ENCODE results near the gene RAB39B.
"Not testable (repeated sequence)": the region's sequence is repeated elsewhere in the genome, so short reads cannot be mapped to it uniquely, and the experiment has no call there.

Gene RAB39B

GRCh38 chrX:155263854-155264628 is at the start of gene RAB39B:
Gene RAB39B (minus strand): TSS chrX:155264491. CDS start chrX:155264288, 203 bp downstream.
- Mint-ChIP-seq H3K4me3 (peak within 1 kb of the TSS; percentile 93), H3K27me3 (no peaks in the 10 kb centered on the region), H3K4me1 (peaks cover 33% of the 10 kb centered on the region), H3K27ac (peak within 1 kb of the TSS; percentile 93), H3K36me3 (peaks cover 6% of the 10 kb centered on the region), H3K9me3 (no peaks in the 10 kb centered on the region)

DNA sequence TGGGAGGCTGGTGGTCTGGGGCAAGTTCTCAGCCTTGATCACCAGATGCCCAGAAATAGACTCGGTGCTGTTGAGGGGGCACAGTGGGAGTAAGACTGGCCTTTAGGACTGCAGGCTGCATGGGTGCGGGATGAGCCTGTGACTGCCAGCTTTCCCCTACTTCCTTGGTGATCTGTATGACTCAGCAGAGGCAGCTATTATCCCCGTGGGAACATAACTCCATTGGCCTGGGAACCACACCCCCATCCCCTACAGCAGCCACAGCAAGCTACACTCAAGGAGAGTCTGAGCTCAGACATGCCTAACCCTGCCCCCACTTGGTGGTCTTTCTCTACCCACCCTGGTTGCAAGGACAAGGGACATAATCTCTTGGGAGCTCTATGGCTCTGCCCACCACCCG is 49.5 kb upstream of the RAB39B start:
- H3K4me1 Mint-ChIP-seq = no peaks in the 10 kb centered on the region
- H3K9me3 Mint-ChIP-seq = no peaks in the 10 kb centered on the region
- H3K27ac Mint-ChIP-seq = no peak overlapping the region
- H3K36me3 Mint-ChIP-seq = no peaks in the 10 kb centered on the region
- peaks cover 1% of the 10 kb centered on the region for H3K27me3 Mint-ChIP-seq
- H3K4me3 Mint-ChIP-seq = no peak overlapping the region

GRCh38 chrX:155293771-155294170 is 29.5 kb upstream of the RAB39B start:
- Mint-ChIP-seq H3K9me3 (no peaks in the 10 kb centered on the region), H3K36me3 (no peaks in the 10 kb centered on the region), H3K4me1 (no peaks in the 10 kb centered on the region), H3K27me3 (no peaks in the 10 kb centered on the region), H3K4me3 (no peak overlapping the region), H3K27ac (no peak overlapping the region)

GRCh38 chrX:155279873-155280272 is 15.6 kb upstream of the RAB39B start:
- Mint-ChIP-seq H3K27me3 (no peaks in the 10 kb centered on the region), H3K4me3 (no peak overlapping the region), H3K36me3 (no peaks in the 10 kb centered on the region), H3K4me1 (peaks cover 7% of the 10 kb centered on the region), H3K27ac (no peak overlapping the region), H3K9me3 (no peaks in the 10 kb centered on the region)

DNA sequence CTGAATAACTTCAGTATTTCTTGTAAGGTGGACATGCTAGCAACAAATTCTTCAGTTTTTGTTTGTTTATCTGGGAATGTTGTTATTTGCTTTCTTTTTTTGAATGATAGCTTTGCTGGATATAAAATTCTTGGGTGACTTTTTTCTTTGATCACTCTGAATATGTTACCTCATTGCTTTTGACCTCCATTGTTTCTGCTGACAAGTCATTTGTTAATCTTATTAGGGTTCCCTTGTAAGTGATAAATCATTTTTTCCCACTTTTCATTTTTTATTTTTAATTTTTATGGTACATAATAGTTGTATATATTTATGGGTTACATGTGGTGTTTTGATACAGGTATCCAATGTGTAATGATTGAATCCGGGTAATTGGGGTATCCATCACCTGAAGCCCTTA is 6.7 kb upstream of the RAB39B start:
- Mint-ChIP-seq H3K27me3 (no peaks in the 10 kb centered on the region), H3K4me1 (no peaks in the 10 kb centered on the region), H3K9me3 (no peaks in the 10 kb centered on the region), H3K36me3 (no peaks in the 10 kb centered on the region), H3K4me3 (no peak overlapping the region), H3K27ac (no peak overlapping the region)

DNA sequence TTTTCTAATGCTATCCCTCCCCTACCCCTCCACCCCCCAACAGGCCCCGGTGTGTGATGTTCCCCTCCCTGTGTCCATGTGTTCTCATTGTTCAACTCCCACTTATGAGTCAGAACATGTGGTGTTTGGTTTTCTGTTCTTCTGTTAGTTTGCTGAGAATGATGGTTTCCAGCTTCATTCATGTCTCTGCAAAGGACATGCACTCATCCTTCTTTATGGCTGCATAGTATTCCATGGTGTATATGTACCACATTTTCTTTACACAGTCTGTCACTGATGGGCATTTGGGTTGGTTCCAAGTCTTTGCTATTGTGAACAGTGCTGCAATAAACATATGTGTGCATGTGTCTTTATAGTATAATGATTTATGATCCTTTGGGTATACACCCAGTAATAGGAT is 3.7 kb upstream of the RAB39B start:
- not testable (repeated sequence) for H3K9me3 Mint-ChIP-seq, H3K27me3 Mint-ChIP-seq, H3K4me3 Mint-ChIP-seq, H3K36me3 Mint-ChIP-seq
- Mint-ChIP-seq H3K27ac (peak overlapping the region; percentile 51), H3K4me1 (peaks cover 12% of the 10 kb centered on the region)

DNA sequence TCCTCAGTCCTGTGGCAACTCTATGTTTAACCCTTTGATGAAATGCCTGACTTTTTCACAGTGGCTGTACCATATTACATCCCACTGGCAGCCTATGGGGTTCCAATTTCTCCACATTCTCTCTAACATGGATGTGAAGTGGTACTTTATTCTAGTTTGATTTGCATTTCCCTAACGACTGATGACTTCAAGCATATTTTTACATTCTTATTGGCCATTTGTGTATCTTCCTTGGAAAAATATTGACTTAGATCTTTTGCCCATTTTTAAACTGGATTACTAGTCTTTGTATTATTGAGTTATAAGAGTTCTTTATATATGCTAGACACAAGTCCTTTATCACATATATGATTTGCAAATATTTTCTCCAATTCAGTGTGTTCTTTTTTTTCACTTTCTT is 2.1 kb upstream of the RAB39B start:
- Mint-ChIP-seq H3K9me3 (no peaks in the 10 kb centered on the region), H3K27me3 (no peaks in the 10 kb centered on the region), H3K27ac (no peak overlapping the region), H3K36me3 (no peaks in the 10 kb centered on the region), H3K4me1 (peaks cover 21% of the 10 kb centered on the region), H3K4me3 (no peak overlapping the region)

GRCh38 chrX:155262970-155263754 is 1.1 kb downstream of the RAB39B start:
- H3K9me3 Mint-ChIP-seq = no peaks in the 10 kb centered on the region
- H3K27me3 Mint-ChIP-seq = no peaks in the 10 kb centered on the region
- H3K36me3 Mint-ChIP-seq = peaks cover 6% of the 10 kb centered on the region
- peak overlapping the region; percentile 93 for H3K4me3 Mint-ChIP-seq
- peaks cover 33% of the 10 kb centered on the region for H3K4me1 Mint-ChIP-seq
- peak overlapping the region; percentile 93 for H3K27ac Mint-ChIP-seq

DNA sequence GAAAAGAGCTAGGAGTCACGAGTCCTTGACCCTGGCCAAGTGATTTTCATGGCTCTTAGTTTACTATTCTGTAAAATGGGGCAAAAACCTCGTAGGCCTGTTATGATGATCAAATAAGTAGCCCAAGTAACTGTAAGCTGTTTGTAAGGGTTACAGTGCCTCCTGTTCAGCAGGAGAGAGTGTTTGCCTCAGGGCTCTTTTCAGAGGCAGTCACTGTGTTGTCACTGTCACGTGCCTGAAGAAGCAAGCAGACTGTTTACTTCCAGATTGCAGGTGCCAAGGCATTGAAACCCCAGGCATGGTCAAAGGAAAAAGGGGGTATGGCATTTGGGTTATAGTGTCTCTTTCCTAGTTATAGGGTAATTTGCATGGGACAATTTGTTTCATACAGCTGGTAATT is 4.5 kb downstream of the RAB39B start:
- Mint-ChIP-seq H3K4me1 (peaks cover 41% of the 10 kb centered on the region), H3K4me3 (no peak overlapping the region), H3K9me3 (no peaks in the 10 kb centered on the region), H3K27ac (no peak overlapping the region), H3K27me3 (no peaks in the 10 kb centered on the region), H3K36me3 (peaks cover 10% of the 10 kb centered on the region)

DNA sequence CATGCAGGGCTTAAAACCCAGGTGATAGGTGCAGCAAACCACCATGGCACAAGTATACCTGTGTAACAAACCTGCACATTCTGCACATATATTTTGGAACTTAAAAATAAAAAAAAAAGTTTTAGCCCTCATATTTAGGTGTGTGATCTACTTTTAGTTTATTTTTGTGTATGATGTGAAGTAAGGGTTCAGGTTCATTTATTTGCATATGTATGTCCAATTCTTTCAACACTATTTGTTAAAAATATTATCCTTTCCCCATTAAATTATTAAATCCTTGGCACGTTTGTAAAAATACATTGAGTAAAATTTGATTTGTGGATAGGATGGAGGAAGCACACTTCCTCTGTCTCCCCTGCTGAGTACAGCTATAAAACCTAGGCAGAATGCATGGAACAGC is 12.9 kb downstream of the RAB39B start:
- Mint-ChIP-seq H3K27me3 (no peaks in the 10 kb centered on the region), H3K4me1 (peaks cover 2% of the 10 kb centered on the region), H3K27ac (no peak overlapping the region), H3K4me3 (no peak overlapping the region), H3K36me3 (peaks cover 1% of the 10 kb centered on the region), H3K9me3 (no peaks in the 10 kb centered on the region)

DNA sequence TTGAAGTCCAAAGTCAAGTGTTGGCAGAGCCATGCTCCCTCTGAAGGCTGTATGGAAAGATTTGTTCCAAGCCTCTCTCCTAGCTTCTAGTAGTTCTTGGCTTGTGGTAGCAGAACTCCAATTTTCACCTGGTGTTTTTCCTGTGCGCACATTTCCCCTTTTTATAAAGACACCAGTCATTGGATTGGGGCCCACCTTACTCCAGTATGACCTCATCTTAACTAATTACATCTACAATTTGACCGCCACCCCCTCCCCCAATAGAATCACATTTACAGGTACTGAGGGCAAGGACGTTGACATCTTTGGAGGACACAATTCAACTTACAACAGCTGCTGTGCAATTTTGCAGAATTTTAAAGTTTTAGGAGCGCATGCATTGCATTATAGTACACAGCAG is 16.8 kb downstream of the RAB39B start:
- Mint-ChIP-seq H3K4me1 (no peaks in the 10 kb centered on the region), H3K27ac (no peak overlapping the region), H3K9me3 (no peaks in the 10 kb centered on the region), H3K4me3 (no peak overlapping the region), H3K36me3 (no peaks in the 10 kb centered on the region), H3K27me3 (no peaks in the 10 kb centered on the region)

DNA sequence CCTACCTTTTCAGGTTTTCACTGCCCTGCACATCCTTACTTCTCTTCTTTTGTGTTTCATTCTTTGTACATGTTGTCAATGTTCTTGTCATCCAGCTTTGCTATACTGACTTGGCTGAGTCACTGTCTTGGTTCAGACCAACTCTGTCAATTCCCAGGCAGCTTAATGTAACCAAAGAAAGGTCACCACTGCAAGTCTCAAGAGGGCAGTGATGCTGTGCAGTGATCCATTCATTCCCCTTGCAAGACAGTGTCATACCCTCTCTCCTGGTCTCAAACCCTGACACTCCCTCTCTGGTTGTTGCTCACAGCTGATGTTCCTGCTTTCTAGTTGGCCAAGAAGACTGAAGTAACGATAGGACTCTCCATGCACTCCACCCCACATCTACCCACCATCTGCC is 17.5 kb downstream of the RAB39B start:
- Mint-ChIP-seq H3K4me3 (no peak overlapping the region), H3K4me1 (no peaks in the 10 kb centered on the region), H3K36me3 (no peaks in the 10 kb centered on the region), H3K9me3 (no peaks in the 10 kb centered on the region), H3K27ac (peak overlapping the region; percentile 1), H3K27me3 (no peaks in the 10 kb centered on the region)

GRCh38 chrX:155242300-155242699 is 22.0 kb downstream of the RAB39B start:
- no peaks in the 10 kb centered on the region for H3K27me3 Mint-ChIP-seq
- H3K27ac Mint-ChIP-seq = no peak overlapping the region
- no peak overlapping the region for H3K4me3 Mint-ChIP-seq
- H3K9me3 Mint-ChIP-seq = no peaks in the 10 kb centered on the region
- peaks cover 10% of the 10 kb centered on the region for H3K36me3 Mint-ChIP-seq
- H3K4me1 Mint-ChIP-seq = peaks cover 6% of the 10 kb centered on the region

DNA sequence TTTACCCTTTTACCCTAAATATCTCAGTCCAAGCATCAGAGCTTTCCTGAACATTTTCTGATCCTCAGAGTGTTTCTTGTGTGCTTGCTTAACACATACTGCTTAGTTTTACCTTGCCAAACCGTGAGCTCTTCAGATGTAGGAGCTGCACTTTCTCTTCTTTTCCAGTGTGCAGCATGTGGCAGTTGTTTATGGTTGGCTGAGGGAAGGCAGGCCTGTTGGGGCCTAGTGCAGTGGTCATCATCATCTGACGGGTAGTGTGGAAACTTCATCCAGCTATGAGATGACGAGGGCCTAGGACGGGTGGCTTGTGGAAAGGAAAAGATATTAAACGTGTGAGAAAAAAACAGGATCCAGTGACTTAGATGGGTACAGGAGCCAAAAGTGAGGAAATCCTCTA is 26.6 kb downstream of the RAB39B start:
- Mint-ChIP-seq H3K4me3 (no peak overlapping the region), H3K27ac (no peak overlapping the region), H3K4me1 (peaks cover 18% of the 10 kb centered on the region), H3K9me3 (no peaks in the 10 kb centered on the region), H3K36me3 (peaks cover 17% of the 10 kb centered on the region), H3K27me3 (no peaks in the 10 kb centered on the region)

GRCh38 chrX:155235891-155236290 is 28.4 kb downstream of the RAB39B start:
- H3K27me3 Mint-ChIP-seq = no peaks in the 10 kb centered on the region
- no peak overlapping the region for H3K27ac Mint-ChIP-seq
- no peak overlapping the region for H3K4me3 Mint-ChIP-seq
- no peaks in the 10 kb centered on the region for H3K9me3 Mint-ChIP-seq
- H3K4me1 Mint-ChIP-seq = peaks cover 23% of the 10 kb centered on the region
- peaks cover 18% of the 10 kb centered on the region for H3K36me3 Mint-ChIP-seq

- H3K27ac Mint-ChIP-seq = peak overlapping the region; percentile 70
- H3K27me3 Mint-ChIP-seq = no peaks in the 10 kb centered on the region
- peaks cover 7% of the 10 kb centered on the region for H3K36me3 Mint-ChIP-seq
- no peaks in the 10 kb centered on the region for H3K9me3 Mint-ChIP-seq
- no peak overlapping the region for H3K4me3 Mint-ChIP-seq
- H3K4me1 Mint-ChIP-seq = peaks cover 33% of the 10 kb centered on the region
These were observed 33.1 kb downstream of the RAB39B start for GRCh38 chrX:155231163-155231562.
